GM18511 (cell line): Measurements from ENCODE around the gene JMJD6.
"Not testable (repeated sequence)": the region's sequence is repeated elsewhere in the genome, so short reads cannot be mapped to it uniquely, and the experiment has no call there.

ENCODE experiments used
- ATAC-seq: cut with Tn5 transposase; IDR thresholded peaks from one replicate; pipeline ENCODE4 v1.9.1; 2021; ENCODE audit warnings: mild to moderate bottlenecking, moderate library complexity; ENCODE audit not compliant: unreplicated experiment

Gene JMJD6

DNA sequence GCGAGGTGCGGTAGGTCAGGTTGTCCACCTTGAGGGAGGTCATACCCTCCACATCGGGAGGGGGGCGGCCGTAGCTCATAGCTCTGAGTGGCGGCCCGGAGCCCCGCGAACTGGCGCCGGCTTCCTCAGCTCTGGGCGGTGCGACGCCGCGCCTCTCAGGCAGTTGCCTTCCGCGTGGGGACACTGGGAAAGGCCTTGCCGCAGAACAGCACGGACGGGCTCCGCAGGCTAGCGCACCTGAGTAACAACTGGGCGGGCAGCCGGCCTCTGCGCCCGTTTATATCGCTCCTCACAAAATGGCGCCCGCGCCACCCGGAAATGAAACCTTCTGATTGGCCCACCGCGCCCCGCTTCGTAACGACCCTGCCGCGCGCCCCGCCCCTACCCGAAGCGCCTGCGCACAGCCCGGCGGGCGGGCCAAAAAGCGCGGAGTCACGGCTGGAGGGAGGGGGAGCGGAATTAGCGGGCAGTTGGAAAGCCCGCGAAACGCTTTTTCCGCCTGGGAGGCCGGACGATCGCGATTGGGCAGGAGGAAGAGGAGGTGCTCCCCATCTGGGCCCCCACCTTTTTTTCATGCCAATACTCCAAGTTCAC, 10.8 kb upstream of the JMJD6 start, which contains the start of gene SRSF2:
Gene SRSF2, minus strand, starts transcription at position 250 of the 594 bp plus-strand sequence. Its CDS starts 171 bp downstream, at position 79.
- peak; percentile 68 for ATAC-seq

- peak; percentile 9 for ATAC-seq
Observed at GRCh38 chr17:76736349-76737081, 10.1 kb upstream of the JMJD6 start.

GRCh38 chr17:76735586-76736348, 9.4 kb upstream of the JMJD6 start:
- no peak for ATAC-seq

GRCh38 chr17:76735006-76735405, 8.6 kb upstream of the JMJD6 start:
- ATAC-seq = no peak

GRCh38 chr17:76734080-76734840, 7.9 kb upstream of the JMJD6 start:
- ATAC-seq = no peak

DNA sequence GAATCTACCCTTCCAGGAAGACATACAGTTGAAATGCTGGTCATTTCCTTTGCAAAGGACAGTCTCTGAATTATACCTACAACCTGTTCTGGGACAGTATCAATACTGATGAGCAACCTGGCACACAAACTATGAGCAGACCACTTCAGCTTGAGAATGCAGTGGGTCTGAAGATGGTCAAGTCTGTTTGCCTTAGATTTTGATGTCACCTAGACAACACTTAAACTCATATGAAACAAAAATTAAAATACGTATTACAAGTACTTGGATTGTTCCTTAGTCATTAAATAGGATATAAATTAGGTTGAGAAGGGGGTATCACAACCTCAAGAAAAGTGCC, 7.2 kb upstream of the JMJD6 start:
- no peak for ATAC-seq

DNA sequence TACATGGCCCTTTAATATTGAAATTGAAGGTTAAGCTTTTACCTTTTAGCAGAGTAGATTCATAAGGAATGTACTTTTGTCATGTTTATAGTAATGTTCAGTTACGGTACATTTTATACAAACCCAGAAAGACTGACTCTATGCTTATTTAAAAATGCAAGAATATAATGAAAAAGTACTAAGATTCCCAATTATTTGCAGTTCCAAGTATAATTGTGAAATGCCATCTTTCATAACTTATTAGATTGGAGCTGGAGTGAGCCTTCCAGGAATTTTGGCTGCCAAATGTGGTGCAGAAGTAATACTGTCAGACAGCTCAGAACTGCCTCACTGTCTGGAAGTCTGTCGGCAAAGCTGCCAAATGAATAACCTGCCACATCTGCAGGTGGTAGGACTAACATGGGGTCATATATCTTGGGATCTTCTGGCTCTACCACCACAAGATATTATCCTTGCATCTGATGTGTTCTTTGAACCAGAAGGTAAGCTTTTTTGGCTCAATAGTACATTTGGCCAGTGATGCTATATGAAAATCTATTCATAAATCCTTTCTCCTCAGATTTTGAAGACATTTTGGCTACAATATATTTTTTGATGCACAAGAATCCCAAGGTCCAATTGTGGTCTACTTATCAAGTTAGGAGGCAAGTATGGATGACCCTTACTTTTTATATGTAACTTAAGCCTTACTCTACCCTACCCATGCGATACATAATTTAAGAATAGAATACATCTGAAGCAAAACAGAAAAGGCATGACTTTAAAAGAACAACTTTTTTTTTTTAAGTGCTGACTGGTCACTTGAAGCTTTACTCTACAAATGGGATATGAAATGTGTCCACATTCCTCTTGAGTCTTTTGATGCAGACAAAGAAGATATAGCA, 6.6 kb upstream of the JMJD6 start:
- no peak for ATAC-seq

DNA sequence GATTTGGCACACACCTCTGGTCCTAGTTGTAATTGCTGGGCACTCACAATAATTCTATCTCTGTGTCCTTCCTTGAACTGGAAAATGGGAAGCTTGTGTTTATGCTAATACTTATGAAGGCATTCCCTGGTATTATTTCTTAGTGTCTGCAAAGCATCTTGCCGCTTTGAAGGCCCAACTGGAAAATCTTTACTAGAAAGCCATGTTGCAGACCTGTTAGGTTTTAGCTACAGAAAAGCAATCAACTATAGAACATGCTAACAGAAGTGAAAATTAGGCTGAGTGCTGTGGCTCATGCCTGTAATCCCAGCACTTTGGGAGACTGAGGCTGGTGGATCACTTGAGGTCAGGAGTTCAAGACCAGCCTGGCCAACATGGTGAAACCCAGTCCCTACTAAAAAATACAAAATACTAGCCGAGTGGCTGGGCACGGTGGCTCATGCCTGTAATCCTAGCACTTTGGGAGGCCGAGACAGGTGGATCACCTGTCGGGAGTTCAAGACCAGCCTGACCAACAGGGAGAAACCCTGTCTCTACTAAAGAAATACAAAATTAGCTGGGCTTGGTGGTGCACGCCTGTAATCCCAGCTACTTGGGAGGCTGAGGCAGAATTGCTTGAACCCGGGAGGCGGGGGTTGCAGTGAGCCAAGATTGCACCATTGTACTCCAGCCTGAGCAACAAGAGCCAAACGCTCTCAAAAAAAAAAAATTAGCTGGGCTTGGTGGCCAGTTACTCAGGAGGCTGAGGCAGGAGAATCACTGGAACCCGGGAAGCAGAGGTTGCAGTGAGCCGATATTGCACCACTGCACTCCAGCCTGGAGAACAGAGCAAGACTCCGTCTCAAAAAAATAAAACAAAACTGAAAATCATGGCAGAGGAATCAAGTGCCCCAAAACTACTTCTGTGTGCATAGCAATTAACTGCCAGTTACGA, 5.7 kb upstream of the JMJD6 start:
- ATAC-seq = not testable (repeated sequence)

DNA sequence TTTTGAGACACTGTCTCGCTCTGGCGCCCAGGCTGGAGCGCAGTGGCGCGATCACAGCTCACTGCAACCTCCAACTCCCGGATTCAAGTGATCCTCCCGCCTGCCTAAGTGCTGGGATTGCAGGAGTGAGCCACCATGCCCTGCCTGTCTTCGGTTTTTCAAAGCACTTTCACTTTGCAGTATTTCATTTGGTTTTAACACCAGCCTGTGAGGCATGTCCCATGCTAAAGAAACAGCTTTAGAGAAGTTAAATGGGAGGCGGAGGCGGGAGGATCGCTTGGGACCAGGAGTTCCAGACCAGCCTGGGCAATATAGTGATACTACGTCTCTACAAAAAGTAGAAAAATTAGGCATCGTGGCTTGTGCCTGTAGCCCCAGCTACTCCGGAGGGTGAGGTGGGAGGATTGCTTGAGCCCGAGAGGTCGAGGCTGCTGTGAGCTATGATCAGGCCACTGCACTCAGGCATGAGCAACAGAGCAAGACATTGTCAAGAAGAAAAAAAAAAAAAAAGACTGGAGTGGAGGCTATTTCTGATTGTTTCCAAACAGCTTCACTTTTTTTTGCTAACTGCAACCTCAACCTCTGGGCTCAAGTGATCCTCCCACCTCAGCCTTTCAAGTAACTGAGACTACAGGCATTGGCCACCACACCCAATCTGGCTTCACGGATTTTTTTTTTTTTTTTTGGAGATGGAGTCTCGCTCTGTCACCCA, 1.5 kb upstream of the JMJD6 start:
- no peak for ATAC-seq

DNA sequence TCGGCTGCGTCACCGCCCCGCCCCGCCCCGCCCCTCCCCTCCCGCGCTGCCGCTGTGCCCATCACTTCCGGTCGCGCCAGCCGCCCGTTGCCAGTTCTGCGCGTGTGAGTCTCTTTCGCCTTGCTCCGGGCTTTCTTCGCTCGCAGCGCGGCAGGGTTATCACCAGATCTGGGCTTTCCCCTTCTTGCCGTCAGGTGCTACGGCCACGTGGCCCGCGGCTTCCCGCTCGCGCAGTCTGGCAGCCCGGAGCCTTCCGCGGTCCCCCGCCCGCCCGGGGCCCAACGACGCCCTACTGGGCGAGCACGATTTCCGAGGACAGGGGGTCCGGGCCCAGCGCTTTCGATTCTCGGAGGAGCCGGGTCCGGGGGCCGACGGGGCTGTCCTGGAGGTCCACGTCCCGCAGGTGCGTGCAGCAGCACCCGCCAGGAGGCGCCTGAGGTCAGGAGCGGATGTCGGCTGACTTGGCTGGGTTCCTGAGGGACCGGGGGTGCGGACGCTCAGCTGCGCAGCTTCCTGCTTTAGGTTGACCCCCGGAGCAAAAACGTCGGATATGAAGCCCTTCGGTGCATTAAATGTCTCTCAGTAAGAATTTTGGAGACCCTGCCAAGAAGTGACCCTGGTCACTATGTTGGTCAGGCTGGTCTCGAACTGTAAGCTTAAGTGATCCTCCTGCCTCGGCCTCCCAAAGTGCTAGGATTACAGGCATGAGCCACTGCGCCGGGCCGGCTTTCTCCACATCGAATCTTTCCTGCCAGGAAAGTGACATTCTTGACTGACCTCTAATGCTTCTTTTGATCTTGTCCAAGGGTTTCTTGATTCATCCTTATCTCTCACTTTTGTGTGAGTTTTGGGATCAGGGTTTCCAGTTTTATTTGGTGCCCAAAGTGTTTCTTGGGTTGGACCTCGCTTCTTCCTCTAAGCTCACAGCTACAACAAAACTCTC, 641 bp upstream of the JMJD6 start, which contains the start of gene METTL23:
Gene METTL23, plus strand, starts transcription at position 64 of the 943 bp plus-strand sequence. CDS start 2,872 bp downstream, outside the sequence.
- ATAC-seq = peak; percentile 54

DNA sequence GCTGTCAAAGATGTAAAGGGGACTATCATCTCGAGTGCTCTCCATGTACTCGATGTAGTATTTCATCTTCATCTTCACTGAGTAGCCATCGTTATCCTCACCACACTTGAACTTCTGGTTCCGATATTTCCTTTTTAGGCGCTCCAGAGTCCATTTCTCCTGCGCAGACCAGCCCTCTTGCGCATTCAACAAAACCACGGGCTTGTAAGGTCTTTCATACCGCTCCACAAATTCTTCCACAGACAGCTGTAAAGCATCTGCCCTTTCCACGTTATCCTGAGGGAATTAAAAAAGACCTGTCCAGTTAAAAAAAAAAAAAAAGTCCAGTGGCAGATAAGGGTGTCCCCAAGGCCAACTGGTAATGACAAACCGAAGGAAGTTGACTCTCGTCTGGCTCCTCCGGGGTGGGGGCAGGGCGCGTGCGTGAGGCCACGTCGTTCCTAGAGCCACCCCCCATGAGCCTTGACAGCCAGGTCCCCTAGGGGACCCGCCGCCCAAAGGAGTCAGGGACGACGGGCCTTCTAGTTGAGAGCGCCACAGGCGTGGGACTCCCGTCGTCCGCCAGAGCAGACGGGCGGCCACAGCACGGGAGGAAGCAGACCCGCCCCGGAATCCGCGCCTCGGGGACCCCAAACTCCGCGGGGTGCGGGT, 701 bp downstream of the JMJD6 start:
- peak; percentile 17 for ATAC-seq

GRCh38 chr17:76723812-76724211, 2.6 kb downstream of the JMJD6 start:
- ATAC-seq = no peak

GRCh38 chr17:76722977-76723376, 3.4 kb downstream of the JMJD6 start:
- not testable (repeated sequence) for ATAC-seq

DNA sequence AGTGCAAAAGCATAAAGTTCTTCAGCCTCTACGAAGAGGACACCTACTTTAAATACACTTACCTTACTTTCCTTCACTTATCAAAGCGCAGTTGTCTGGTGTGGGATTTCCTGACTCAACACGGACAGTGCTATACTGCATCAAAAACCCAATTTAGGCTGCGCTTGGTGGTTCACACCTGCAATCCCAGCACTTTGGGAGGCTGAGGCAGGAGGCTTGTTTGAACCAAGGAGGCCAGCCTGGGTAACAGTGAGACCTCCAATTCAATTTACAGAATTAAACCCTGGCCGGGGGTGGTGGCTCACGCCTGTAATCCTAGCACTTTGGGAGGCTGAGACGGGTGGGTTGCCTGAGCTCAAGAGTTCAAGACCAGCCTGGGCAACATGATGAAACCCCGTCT, 4.1 kb downstream of the JMJD6 start:
- no peak for ATAC-seq

DNA sequence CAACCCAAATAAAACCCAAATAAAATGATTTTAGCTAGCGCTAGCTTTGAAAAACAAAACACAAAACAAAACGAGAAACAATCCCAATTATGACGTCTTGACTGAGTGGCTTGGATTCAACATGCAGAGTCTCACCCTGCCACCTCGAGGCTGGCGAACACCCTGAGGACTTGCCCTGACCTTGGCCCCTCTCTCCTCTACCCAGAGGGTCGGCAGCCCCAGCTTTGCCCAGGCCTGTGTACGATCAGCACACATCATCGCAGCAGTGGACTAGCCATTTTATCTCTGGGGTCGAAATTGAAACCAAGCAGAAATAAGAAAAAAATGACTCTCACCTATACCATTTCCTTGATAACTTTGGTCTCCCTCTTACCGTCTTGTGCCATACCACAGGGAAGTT, 4.9 kb downstream of the JMJD6 start:
- no peak for ATAC-seq

- ATAC-seq = no peak
Observed at GRCh38 chr17:76720941-76721340, 5.5 kb downstream of the JMJD6 start.

GRCh38 chr17:76720211-76720610, 6.2 kb downstream of the JMJD6 start:
- no peak for ATAC-seq
